Fibroblast of peridontal ligament (primary cell): ENCODE measurements around the gene GSPT2.
"Not testable (repeated sequence)": the region's sequence is repeated elsewhere in the genome, so short reads cannot be mapped to it uniquely, and the experiment has no call there.

Source experiments
- DNase-seq: peaks from one replicate; pipeline ENCODE4 v3.0.0-alpha.2; 2010; ENCODE audit errors: extremely low read depth

GSPT2 gene

DNA sequence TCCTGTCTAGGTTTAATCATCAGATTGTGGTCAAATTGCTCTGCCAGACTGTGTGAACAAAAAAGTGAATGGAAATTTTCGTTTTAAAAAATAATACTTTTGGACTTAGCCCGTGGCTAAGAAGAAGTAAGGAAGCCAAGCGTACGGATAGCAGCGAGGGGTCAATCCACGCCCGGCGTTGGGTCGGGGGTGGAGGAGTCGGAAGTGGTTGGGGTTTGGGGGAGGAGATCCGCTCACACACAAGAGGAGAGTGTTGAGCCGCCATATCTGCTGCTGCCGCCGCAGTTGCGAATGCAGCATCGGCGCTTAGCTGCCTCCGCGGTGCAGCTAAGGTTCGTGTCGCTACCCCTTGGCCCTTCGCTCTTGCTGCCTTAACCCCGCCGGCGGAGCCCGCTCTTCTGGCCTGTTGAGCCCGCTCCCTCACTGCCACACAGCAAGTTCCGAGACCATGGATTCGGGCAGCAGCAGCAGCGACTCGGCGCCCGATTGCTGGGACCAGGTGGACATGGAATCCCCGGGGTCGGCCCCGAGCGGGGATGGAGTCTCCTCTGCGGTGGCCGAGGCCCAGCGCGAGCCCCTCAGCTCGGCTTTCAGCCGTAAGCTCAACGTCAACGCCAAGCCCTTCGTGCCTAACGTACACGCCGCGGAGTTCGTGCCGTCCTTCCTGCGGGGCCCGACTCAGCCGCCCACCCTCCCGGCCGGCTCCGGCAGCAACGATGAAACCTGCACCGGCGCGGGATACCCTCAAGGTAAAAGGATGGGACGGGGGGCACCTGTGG, at the start of gene GSPT2:
Gene GSPT2, plus strand, starts transcription at position 264 of the 779 bp plus-strand sequence. Its CDS starts 185 bp downstream, at position 449.
- peak; percentile 75 for DNase-seq

DNA sequence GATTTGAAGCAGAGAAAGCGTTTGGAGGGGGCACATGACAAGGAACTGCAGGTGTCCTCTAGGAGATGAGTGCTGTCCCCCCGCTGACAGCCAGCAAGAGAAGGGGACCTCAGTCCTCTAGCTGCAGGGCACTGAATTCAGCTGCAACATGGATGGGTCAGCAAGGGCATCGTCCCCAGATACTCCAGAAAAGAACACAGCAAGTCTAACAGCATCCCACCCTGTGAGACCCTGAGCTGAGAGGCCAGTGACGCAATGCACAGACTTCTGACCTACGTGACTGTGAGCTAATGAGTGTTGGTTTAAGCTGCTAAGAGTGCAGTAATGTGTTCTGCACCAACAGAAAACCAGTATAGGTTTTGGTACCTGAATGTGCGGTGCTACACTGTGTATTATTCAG, 49.0 kb upstream of the GSPT2 start:
- no peak for DNase-seq

DNA sequence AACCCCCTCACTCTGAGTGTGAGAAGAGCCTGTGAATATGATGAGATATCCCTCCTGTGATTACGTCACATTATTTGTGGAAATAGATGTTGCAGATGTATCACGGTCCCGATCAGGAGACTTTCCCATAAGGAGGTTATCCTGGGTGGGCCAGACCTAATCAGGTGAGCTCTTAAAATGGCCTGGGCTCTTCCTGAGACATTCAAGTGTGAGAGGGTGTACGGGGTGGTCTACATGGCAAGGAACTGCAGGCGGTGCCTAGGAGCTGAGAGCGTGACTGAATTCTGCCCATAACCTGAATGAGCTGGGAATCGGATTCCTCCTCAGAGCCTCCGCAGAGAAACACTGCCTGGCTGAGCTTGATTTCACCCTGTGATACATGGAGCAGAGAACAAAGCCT, 45.8 kb upstream of the GSPT2 start:
- no peak for DNase-seq

DNA sequence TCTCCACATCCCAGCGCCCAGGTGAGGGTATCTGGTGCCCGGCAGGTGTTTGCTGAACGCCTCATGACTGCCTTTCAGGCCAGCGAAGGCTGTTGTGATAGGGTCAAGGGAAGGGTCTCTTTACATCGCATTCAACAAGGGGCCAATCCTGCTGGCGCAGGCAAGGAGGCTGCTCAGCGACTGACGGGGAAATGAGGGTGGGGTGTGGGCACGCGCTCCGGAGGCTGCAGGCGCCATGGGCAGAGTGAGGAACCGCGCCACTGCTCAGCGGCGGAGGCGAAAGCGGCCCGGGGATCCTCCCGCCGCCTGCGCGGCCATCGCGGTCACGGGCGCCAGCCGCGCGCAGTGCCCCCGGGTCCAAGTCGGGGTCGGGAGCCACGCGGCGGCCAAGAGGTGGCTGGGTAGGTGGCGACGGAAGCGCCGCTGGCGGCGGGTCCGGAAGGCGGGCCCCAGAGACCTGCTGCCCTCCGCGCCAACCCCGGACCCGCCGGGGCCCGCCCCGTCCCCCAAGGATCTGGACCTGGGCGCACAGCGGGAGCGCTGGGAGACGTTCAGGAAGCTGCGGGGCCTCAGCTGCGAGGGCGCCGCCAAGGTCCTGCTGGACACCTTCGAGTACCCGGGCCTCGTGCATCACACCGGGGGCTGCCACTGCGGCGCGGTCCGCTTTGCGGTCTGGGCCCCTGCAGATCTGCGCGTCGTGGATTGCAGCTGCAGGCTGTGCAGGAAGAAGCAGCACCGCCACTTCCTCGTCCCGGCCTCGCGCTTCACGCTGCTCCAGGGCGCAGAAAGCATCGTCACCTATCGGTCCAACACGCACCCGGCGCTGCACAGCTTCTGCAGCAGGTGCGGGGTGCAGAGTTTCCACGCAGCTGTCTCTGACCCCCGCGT, 32.7 kb upstream of the GSPT2 start, which contains the start of gene CENPVL1:
Gene CENPVL1, plus strand, starts transcription at position 236 of the 888 bp plus-strand sequence. Its CDS starts 0 bp downstream, at position 236.
- not testable (repeated sequence) for DNase-seq

DNA sequence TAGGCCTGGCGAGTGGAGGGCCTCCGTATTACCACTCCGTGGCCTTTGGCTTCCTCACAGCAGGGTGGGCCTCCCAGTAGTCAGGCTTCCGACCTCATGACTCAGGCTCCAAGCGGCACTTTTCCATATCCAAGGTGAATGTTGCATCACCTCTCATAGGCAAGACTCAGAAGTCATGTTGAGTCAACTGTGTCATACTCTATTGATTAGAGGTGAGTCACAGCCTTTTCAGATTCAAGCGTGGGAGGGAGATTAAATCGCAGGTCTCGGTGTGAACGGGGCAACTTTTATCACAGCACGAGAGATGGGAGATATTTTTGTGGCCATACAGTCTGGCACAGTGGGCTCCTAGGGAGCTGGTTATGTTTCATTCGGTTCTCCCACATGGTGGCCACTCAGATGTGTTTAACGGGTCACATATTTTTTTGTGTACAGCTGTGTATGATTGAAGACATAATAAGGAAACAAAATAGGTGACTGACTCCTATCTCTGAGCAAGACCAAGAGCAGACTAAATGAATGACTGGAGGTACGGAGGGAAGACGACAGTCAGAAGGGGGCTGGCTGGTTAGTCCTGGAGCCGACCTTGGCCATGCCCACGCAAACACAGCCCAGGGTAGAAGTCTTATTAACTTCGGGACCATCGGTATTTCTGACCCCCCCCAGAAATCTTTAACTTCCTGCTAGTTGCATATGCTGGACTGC, 30.1 kb upstream of the GSPT2 start:
- not testable (repeated sequence) for DNase-seq

DNA sequence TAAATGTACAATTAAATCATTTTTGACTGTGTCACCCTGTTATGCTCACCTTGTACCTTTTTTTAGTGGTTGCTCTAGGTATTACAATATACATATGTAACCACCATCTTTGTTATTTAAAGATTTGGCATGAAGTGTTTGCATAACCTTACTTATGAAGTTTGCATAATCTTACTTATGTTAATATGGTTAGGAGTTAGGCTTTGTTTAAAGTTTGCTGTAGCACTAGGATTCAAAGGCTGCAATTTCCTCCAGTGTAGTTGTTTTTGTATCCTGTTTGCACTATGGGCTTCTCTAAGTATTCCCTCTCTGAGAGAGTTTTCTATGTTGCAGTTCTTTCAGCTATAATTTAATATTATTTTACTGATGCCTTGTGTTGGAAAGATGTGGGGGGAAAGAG, 15.0 kb upstream of the GSPT2 start:
- no peak for DNase-seq

DNA sequence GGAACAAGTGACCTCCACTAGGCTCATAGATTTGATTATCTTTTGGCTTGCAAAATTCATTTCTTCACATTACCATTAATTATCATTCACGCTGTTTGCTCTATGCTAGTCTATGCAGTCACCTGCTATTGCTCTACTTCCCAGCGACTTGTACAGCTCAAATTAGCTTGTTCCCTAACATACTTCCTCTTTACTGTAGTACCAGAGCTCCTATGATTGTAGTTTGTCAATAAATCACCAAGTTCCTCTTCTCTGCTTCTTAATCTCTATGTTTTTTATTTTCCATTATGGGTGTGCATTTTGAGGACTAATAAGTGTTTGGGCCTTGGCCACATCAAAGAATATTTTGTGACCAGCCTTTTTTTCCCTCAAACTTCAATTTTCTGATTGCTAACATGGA, 6.2 kb upstream of the GSPT2 start:
- DNase-seq, result no peak

DNA sequence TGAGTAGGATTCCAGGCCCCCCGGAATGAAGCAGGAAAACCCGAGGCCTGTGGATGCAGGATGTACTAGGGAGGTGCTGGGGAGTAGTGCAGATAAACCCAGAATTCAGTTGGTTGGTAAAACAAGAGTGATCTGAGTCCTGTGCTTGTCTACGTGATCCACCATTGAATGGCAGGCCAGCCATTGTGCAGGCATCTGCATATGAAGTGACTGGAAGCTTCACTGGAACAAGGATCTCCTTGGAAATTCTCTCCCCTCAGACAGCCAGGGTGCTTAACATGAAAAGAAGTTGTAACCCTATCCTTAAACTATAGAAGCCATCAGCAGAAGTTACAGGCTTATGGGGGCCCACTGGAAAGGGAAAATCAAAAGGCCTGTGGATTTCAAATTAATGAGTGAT, 656 bp upstream of the GSPT2 start:
- DNase-seq, result no peak

DNA sequence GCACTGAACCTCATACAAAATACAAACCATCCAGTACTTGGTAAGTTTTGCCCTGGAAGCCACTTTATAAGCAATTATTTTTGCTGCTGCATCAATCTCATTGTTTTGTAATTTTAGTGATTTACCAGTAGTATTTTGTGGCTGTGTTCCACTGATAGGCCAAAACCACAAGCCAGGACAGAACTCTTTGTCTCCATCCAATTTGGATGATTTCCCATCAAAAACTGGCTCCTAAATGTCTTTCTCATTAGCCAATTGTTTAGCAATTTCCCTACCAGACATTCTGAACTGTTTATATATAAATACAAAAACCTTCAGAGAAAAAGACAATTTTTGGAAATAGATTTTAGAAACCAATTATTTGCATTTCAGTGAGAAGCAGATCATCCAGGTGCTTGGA, 4.4 kb downstream of the GSPT2 start:
- DNase-seq, result peak; percentile 7

DNA sequence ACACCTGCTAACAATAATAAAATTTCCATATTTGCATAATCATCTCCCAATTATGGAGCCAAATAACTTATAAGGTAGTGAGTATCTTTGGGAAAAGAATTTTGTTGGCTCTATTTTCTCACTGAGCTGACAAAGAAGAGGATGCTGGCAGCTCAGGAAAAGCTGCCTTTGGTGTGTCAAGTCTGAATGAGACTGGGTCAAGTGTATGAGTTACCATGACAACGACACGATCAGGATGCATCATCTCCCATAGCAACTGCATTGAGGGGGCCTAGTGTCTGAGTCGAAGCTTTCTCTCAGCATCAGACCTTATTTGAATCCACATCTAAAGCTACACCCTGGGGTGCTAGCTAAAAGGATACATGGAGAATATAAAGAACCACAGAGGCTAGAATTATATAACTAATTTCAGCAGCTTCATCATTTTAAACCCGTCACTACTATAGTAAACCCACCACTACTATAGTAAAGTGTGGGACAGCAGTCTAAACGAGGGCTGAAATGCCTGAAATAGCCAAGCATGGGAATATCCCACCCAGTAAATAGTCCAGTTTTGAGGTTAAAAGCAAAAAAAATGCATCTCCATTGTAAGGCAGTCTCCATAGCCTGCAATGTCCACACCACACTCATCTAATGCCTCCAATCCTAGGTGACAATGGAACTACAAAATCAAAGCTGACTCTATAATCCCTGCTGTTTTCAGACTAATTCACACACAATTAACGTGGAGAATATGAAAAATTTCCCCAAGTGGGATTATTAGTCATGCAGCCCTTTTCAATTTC, 16.0 kb downstream of the GSPT2 start:
- no peak for DNase-seq

DNA sequence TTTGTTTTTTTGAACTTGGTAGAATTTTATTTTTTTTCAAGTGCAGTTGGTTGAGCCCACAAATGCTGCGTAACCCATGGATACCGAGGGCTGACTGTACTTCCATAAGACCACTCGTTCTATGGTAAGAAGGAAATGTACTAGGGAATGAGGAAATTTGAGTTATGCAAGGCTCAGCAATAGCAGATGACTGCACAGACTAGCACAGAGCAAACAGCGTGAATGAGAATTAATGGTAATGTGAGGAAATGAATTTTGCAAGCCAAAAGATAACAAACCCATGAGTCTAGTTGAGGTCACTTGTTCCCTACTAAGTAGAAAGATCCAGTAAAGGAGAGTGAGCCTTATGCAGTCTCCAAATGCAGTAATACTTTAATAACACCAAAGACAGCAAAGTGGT, 17.4 kb downstream of the GSPT2 start:
- DNase-seq, result no peak

DNA sequence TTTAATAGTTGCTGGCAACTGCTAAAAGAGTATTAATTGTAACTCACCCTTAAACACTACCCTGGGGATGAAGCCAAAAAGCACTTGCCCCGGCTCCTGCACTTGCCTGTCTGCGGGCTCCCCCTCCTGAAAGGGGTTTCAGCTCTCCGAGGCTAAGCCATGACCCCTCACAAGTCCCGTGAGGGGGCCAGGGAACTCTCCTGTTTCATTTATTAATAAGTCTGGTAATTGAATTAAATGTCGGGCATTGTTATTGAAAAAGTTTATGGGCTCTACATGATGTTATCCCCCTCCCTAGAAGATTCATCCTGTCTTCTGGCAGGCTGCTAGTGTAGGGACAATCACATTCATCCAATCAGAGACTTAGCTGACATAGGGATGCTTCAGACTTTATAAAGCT, 23.3 kb downstream of the GSPT2 start:
- no peak for DNase-seq

DNA sequence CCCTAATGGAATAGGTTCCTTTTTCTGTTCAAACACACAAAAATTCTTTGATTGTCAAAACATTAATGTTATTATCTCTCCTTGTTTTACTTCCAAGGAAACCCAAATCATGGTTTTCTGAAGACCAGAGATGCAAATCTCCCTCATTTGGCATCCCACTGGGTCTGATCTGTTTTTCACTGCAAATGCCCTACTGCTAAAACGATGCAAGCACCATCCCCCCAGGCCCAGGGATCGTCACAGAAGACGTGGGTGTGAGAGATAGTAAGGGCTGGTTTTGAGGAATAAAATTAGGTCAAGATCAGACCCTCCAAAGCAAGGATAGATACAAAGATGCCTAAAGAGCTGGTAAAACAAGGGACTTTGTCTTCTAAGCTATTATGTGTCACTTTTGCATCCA, 33.6 kb downstream of the GSPT2 start:
- no peak for DNase-seq

DNA sequence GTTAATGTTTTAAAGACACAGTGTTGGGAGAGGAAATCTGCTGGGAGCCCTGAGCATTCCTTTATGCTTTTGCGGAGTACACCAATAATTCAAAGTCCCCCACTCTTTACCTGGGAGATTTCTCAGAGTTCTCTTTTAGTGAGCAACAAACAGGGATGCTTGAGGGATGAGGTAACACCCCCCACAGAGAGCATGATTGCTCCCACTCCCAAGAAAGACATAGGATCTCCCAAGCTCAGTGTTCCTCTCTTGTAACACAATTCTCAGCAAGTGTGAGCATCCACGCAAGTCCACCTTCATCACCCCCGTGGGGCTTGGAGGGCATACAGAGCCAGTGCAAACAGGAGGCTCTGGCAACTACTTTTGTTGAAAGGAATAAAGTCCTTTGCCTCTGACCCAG, 36.1 kb downstream of the GSPT2 start:
- DNase-seq, result no peak

DNA sequence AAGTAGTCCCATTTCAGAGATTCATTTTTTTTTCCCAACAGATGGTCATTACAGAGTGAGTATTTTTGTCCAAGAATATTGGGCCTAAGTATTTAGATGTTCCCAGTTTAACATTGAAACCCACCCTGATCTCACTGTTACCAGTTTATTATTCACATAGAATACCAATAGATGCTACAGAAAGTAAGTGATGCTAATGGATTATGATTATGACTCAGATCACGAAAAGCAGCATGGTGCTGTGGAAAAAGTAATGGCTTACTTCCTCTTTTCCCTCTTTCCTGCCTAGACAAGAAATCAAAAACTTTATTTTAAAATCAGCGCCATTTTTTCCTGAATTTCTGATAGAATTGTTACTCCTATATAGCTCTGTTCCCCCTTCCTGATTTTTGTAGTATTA, 51.9 kb downstream of the GSPT2 start:
- no peak for DNase-seq
